Measurements from ENCODE around the gene WBP1L.

DNA sequence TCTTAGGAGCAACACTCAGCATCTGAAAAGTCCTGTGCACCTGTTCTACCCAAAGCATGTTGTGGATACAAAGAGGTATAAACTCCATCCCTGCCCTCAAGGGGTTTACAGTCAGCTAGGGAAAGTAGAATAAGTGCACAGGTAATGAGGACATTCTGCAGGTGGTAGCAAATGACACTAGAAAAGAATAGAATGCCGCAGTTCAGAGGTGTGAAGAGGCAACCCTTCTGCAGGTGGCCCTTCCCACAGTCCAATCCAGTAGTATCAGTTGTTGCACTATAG, 36.7 kb downstream of the WBP1L start:
- TF ChIP-seq, protein P1, sequence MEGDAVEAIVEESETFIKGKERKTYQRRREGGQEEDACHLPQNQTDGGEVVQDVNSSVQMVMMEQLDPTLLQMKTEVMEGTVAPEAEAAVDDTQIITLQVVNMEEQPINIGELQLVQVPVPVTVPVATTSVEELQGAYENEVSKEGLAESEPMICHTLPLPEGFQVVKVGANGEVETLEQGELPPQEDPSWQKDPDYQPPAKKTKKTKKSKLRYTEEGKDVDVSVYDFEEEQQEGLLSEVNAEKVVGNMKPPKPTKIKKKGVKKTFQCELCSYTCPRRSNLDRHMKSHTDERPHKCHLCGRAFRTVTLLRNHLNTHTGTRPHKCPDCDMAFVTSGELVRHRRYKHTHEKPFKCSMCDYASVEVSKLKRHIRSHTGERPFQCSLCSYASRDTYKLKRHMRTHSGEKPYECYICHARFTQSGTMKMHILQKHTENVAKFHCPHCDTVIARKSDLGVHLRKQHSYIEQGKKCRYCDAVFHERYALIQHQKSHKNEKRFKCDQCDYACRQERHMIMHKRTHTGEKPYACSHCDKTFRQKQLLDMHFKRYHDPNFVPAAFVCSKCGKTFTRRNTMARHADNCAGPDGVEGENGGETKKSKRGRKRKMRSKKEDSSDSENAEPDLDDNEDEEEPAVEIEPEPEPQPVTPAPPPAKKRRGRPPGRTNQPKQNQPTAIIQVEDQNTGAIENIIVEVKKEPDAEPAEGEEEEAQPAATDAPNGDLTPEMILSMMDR (IDR thresholded peaks at IDR 0.05), result no peak
- TF ChIP-seq POLR2AphosphoS5 (IDR thresholded peaks at IDR 0.05; ENCODE audit: insufficient read depth in 1 of 2, low read depth in 1 of 2) (no peak), POLR2A (IDR thresholded peaks at IDR 0.05) (no peak)

All from vagina (tissue), 2 donors.